Neuronal stem cell (in vitro differentiated cells): ENCODE data around the gene REST.

ENCODE experiments used
- DNase-seq: peaks from one replicate; pipeline ENCODE4 v3.0.0-alpha.2; 2013; ENCODE audit warnings: low spot score
- H2AFZ ChIP-seq: one replicate; pipeline ENCODE4 v1.6.1; 2013; ENCODE audit warnings: mild to moderate bottlenecking, low read length, inconsistent platforms
- H2AK5ac ChIP-seq: 2 replicates; pipeline ENCODE4 v1.6.1; 2013; ENCODE audit warnings: low read depth, mild to moderate bottlenecking, inconsistent platforms, low read length, moderate library complexity, mixed read lengths
- H2BK120ac ChIP-seq: 2 replicates; pipeline ENCODE4 v1.6.1; 2013; ENCODE audit warnings: low read depth, mild to moderate bottlenecking, inconsistent platforms, low read length, moderate library complexity, mixed read lengths
- H2BK12ac ChIP-seq: one replicate; pipeline ENCODE4 v1.6.1; 2013; ENCODE audit warnings: low read length, inconsistent platforms
- H2BK15ac ChIP-seq: 2 replicates; pipeline ENCODE4 v1.6.1; 2013; ENCODE audit warnings: mild to moderate bottlenecking, low read length, inconsistent platforms, mixed read lengths
- H2BK5ac ChIP-seq: one replicate; pipeline ENCODE4 v1.6.1; 2013; ENCODE audit warnings: inconsistent platforms, mild to moderate bottlenecking, low read length, moderate library complexity
- H3K14ac ChIP-seq: one replicate; pipeline ENCODE4 v1.6.1; 2013; ENCODE audit warnings: low read length, inconsistent platforms
- H3K18ac ChIP-seq: 2 replicates; pipeline ENCODE4 v1.6.1; 2013; ENCODE audit warnings: low read length, inconsistent platforms
- H3K23ac ChIP-seq: 2 replicates; pipeline ENCODE4 v1.6.1; 2013; ENCODE audit warnings: low read depth, mild to moderate bottlenecking, mixed read lengths, low read length, inconsistent platforms; ENCODE audit not compliant: poor library complexity
- H3K27ac ChIP-seq: replicated peaks from 3 replicates; pipeline ENCODE4 v1.5.1; 2013; ENCODE audit warnings: low read length, inconsistent platforms
- H3K27me3 ChIP-seq, 3 experiments: 2 replicates each; pipeline ENCODE4 v1.6.1; 2013; ENCODE audit warnings: low read length in 3 of 3, mild to moderate bottlenecking in 2 of 3, inconsistent platforms in 1 of 3, low read depth in 1 of 3, mixed read lengths in 1 of 3, moderate library complexity in 1 of 3; ENCODE audit not compliant: control insufficient read depth in 3 of 3, insufficient read depth in 3 of 3
- H3K36me3 ChIP-seq, 2 donors: replicated peaks in 1 of 2; 2 replicates each; pipeline ENCODE4 v1.6.1; 2013; ENCODE audit warnings: low read length in 2 of 2; ENCODE audit not compliant: control insufficient read depth in 2 of 2, insufficient read depth in 2 of 2
- H3K4ac ChIP-seq: 2 replicates; pipeline ENCODE4 v1.6.1; 2013; ENCODE audit warnings: inconsistent platforms, mild to moderate bottlenecking, low read length, moderate library complexity
- H3K4me1 ChIP-seq, 2 donors: 1 replicate in 1 of 2; 2 replicates in 1 of 2; pipeline ENCODE4 v1.6.1; 2013; ENCODE audit warnings: low read length in 2 of 2, low read depth in 1 of 2; ENCODE audit not compliant: control insufficient read depth in 2 of 2, insufficient read depth in 1 of 2
- H3K4me2 ChIP-seq: one replicate; pipeline ENCODE4 v1.6.1; 2013; ENCODE audit warnings: mild to moderate bottlenecking, low read length, inconsistent platforms; ENCODE audit not compliant: insufficient read depth, poor library complexity, severe bottlenecking
- H3K4me3 ChIP-seq, 2 donors: 2 replicates each; pipeline ENCODE4 v1.5.1; 2013; ENCODE audit warnings: low read length in 2 of 2, mild to moderate bottlenecking in 2 of 2, inconsistent platforms in 1 of 2, moderate library complexity in 1 of 2
- H3K79me1 ChIP-seq: one replicate; pipeline ENCODE4 v1.6.1; 2013; ENCODE audit warnings: low read depth, mild to moderate bottlenecking, inconsistent platforms, low read length, moderate library complexity
- H3K9ac ChIP-seq: one replicate; pipeline ENCODE4 v1.6.1; 2013; ENCODE audit warnings: mild to moderate bottlenecking, low read depth, low read length, inconsistent platforms; ENCODE audit not compliant: poor library complexity
- H3K9me3 ChIP-seq, 2 donors: replicated peaks in 1 of 2; 2 replicates each; pipeline versions ENCODE3 to v1.6.1; 2013; ENCODE audit warnings: low read length in 2 of 2, mild to moderate bottlenecking in 2 of 2, inconsistent platforms in 1 of 2, low read depth in 1 of 2, mixed read lengths in 1 of 2, moderate library complexity in 1 of 2; ENCODE audit not compliant: control insufficient read depth in 2 of 2, insufficient read depth in 1 of 2
- H4K8ac ChIP-seq: one replicate; pipeline ENCODE4 v1.6.1; 2013; ENCODE audit warnings: low read depth, mild to moderate bottlenecking, inconsistent platforms, low read length, moderate library complexity
- H4K91ac ChIP-seq: one replicate; pipeline ENCODE4 v1.6.1; 2013; ENCODE audit warnings: low read length, low read depth, mild to moderate bottlenecking, inconsistent platforms; ENCODE audit not compliant: poor library complexity
- WGBS, 2 donors: extraction: QIAGEN DNeasy Blood & Tissue Kit; methylation state at CpG; one replicate each; pipeline ENCODE4 v1.1.7; 2013; ENCODE audit warnings: missing lambda C conversion rate in 2 of 2, mixed read lengths in 1 of 2; ENCODE audit not compliant: insufficient read length in 2 of 2, insufficient replicate concordance in 1 of 2; ENCODE audit errors: extremely low coverage in 2 of 2; 5-methylcytosine and 5-hydroxymethylcytosine counted together

Gene REST

DNA sequence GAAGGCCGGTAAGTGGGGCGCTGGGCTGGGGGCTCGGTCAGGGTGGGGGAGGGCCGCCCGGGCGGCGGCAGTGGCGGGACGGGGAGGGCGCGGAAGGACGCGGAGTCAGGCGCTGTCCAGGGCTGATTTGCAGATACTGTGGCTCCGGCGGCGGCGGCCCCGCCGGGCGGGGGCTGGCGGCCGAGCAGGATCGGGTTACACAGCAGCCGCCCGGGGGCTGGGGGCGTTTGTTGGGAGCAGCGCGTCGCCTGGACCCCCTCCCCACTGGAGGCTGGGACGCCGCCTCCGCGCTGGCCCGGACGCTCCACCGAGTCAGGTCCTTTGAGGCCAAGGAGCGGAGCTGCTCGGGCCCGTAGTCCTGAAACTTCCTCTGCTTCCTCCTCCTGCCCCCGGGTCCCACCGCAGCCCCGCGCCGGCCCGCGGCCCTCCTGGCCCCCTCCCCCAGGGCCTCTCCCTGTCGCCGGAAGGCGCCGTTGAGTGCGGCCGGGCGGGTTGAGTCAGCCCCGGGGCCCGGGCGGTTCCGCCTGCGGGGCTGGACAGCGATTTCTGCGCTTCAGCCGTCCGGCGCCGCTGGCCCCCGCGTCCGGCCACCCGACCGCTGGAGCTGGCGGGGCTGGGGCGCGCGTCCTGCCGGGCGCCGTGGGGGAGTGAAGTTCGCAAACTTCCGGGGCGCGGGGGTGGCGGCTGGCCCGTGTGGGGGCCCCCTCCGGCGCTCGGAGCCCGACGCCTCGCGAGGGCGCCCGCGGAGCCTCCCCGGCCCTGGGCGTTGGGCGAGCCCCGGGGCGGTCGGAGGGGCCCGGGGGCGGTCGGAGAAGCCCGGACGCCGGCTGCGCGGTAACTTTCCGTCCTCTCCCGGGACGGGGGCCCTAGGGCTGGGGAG is 746 bp downstream of the REST start:
- Histone ChIP-seq H3K4me2 (peak overlapping the region; percentile 60), H2AK5ac (no peak overlapping the region), H3K36me3 (peaks cover 2 to 27% of the 10 kb centered on the region in 2 donors), H2AFZ (peak overlapping the region; percentile 91), H4K8ac (no peak overlapping the region), H3K9ac (peak overlapping the region; percentile 84), H3K18ac (peak overlapping the region; percentile 96), H3K9me3 (no peaks in the 10 kb centered on the region), H2BK15ac (no peak overlapping the region), H3K14ac (no peak overlapping the region), H3K79me1 (peaks cover 2% of the 10 kb centered on the region), H2BK12ac (no peak overlapping the region), H3K27me3 (peaks cover 0 to 12% (median 9%) of the 10 kb centered on the region in 3 experiments), H3K4me3 (peak overlapping the region; percentile 73 to 98), H4K91ac (no peak overlapping the region), H3K27ac (peak overlapping the region; percentile 87), H3K4ac (no peak overlapping the region), H3K4me1 (peaks cover 13 to 16% of the 10 kb centered on the region in 2 donors), H2BK5ac (peak overlapping the region; percentile 85), H3K23ac (peak overlapping the region; percentile 59), H2BK120ac (peak overlapping the region; percentile 38)
- WGBS, 2 donors: no CpG with 5 or more reads among the region's 110 CpGs
- DNase-seq: peak; percentile 83

DNA sequence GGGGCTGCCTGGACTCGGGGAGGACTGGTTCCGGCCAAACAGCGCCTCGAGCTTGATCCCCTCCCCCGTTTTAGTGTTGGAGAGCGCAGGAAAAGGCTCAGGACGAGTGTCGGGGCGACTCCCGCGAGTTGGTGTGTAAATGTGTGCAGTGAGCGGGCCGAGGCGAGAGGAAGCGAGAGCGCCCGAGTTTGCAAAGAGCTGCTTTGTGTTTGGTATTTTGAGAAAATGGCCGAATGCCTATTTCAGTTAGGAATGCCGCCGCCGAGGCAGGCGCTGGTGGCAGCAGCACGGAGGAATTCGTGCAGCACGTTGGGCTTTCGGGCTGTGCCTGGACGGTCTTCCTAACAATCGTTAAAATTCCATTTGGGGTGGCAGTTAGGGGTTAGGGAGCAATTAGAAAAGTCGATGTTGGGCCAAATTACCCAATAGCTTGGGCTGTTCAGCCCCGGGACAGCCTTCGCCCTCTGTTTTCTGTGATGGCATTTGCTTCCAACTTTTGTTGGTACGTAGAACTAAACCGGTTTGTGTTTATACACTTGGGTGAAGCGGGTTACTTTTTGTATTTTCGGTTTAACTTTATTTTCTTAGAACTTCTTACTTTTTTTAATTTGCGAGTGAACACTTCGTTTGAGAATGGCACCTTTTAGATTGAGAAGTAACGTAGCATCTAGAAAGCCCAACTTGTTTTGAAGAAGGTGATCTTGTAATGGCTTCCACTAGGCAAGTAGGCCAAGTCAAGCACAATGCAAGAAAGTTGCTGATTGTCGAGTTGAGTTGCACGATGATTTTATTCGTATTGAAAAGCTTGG is 1.6 kb downstream of the REST start:
- peaks cover 13 to 16% of the 10 kb centered on the region in 2 donors for H3K4me1 ChIP-seq
- H2BK120ac ChIP-seq: peak overlapping the region; percentile 38
- no peak overlapping the region for H3K14ac ChIP-seq
- H2AK5ac ChIP-seq: no peak overlapping the region
- H3K4me3 ChIP-seq: peak overlapping the region; percentile 73 to 98
- H4K8ac ChIP-seq: no peak overlapping the region
- H2BK12ac ChIP-seq: no peak overlapping the region
- H3K9ac ChIP-seq: peak overlapping the region; percentile 75
- WGBS, 2 donors: no CpG with 5 or more reads among the region's 41 CpGs
- no peak overlapping the region for H3K4ac ChIP-seq
- H3K23ac ChIP-seq: no peak overlapping the region
- H3K18ac ChIP-seq: peak overlapping the region; percentile 53
- peaks cover 0 to 12% (median 7%) of the 10 kb centered on the region in 3 experiments for H3K27me3 ChIP-seq
- no peaks in the 10 kb centered on the region for H3K9me3 ChIP-seq
- peak overlapping the region; percentile 91 for H2AFZ ChIP-seq
- peaks cover 2 to 35% of the 10 kb centered on the region in 2 donors for H3K36me3 ChIP-seq
- no peak overlapping the region for H2BK5ac ChIP-seq
- H3K79me1 ChIP-seq: peaks cover 4% of the 10 kb centered on the region
- H4K91ac ChIP-seq: no peak overlapping the region
- peak overlapping the region; percentile 87 for H3K27ac ChIP-seq
- H2BK15ac ChIP-seq: no peak overlapping the region
- DNase-seq: peak; percentile 58
- H3K4me2 ChIP-seq: peak overlapping the region; percentile 60

DNA sequence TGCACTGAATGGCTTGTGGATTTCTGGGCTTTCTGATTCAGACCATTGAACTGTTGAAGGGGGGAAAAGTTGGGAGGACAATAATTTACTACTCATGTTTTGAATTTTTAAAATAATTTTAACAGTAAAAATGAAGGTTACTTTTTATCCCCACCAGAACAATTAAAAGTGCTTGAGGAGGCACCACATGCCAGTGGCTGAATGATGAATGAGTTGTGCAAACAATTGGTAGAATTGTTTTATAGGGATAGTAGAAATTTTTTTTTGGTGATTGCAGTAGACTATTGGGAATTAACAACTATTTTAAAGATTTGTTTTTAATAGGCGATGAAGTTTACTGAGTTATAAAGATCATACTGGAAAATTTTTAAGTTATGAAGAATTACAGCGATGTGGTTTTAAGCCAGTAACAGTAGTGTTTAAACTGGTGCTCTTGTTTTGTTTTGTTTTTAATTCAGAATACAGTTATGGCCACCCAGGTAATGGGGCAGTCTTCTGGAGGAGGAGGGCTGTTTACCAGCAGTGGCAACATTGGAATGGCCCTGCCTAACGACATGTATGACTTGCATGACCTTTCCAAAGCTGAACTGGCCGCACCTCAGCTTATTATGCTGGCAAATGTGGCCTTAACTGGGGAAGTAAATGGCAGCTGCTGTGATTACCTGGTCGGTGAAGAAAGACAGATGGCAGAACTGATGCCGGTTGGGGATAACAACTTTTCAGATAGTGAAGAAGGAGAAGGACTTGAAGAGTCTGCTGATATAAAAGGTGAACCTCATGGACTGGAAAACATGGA is 2.7 kb downstream of the REST start:
- no peak overlapping the region for H4K91ac ChIP-seq
- H3K36me3 ChIP-seq: peaks cover 2 to 44% of the 10 kb centered on the region in 2 donors
- no peak overlapping the region for H3K9ac ChIP-seq
- peaks cover 13 to 16% of the 10 kb centered on the region in 2 donors for H3K4me1 ChIP-seq
- peaks cover 0 to 12% (median 7%) of the 10 kb centered on the region in 3 experiments for H3K27me3 ChIP-seq
- no peak overlapping the region for H3K4ac ChIP-seq
- H4K8ac ChIP-seq: no peak overlapping the region
- peaks cover 4% of the 10 kb centered on the region for H3K79me1 ChIP-seq
- H2AFZ ChIP-seq: no peak overlapping the region
- H3K4me3 ChIP-seq: peak overlapping the region in 1 of 2 donors; percentile 73
- no peak overlapping the region for H2BK12ac ChIP-seq
- no peak overlapping the region for H3K18ac ChIP-seq
- H2BK120ac ChIP-seq: no peak overlapping the region
- WGBS, 2 donors: 100% methylated on average over 1 of the region's 6 CpGs; no CpG with 5 or more reads in 1 of the 2 donors
- DNase-seq: no peak
- H2BK15ac ChIP-seq: no peak overlapping the region
- H2AK5ac ChIP-seq: no peak overlapping the region
- H3K9me3 ChIP-seq: no peaks in the 10 kb centered on the region
- no peak overlapping the region for H3K23ac ChIP-seq
- H3K27ac ChIP-seq: no peak overlapping the region
- no peak overlapping the region for H3K14ac ChIP-seq
- H3K4me2 ChIP-seq: no peak overlapping the region
- H2BK5ac ChIP-seq: no peak overlapping the region
